Right lung (tissue), 5 donors: ENCODE measurements around the gene CDC16. TPM values are rescaled to one million over a fixed set of nuclear protein-coding genes. Genes with fewer than 3 reads are reported as not detected.

Experiments
- polyA plus RNA-seq, 5 donors: library from polyadenylated mRNA; unstranded; fragments of 120-200 nt; gene quantifications; one replicate each; pipeline versions ENCODE4 v1.2.1 to v1.2.3, GENCODE V29; 2013; ENCODE audit warnings: inconsistent platforms in 1 of 5, low replicate concordance in 1 of 5; ENCODE audit not compliant: insufficient read length in 5 of 5, insufficient read depth in 1 of 5

The CDC16 gene
- polyA plus RNA-seq, 5 donors: 91.4 to 170 (median 129) TPM

Other genes starting within 250 kb of the CDC16 start
- 10 to 100 TPM; 10.5 to 14.4 (median 12.2) TPM for gene RASA3, start 102.3 kb upstream of the CDC16 start, polyA plus RNA-seq
- 1 to 10 TPM in 2 of 5 donors, under 1 TPM in 2, not detected in 1; 0.68 to 1.1 (median 0.90) TPM for gene CFAP97D2, start 55.6 kb upstream of the CDC16 start, polyA plus RNA-seq
- gene UPF3A, start 46.7 kb downstream of the CDC16 start, polyA plus RNA-seq: 100 to 1,000 TPM; 125 to 184 (median 154) TPM
- gene CHAMP1, start 79.6 kb downstream of the CDC16 start, polyA plus RNA-seq: 10 to 100 TPM; 22.9 to 34.8 (median 24.2) TPM